22Rv1 (cell line): ENCODE data around the gene RTL10.

ENCODE experiments used
- H3K27ac ChIP-seq: fragments of 450-650 bp; 2 replicates; pipeline ENCODE4 v1.5.1; 2017
- CTCF ChIP-seq: fragments of 450-650 bp; IDR thresholded peaks from 2 replicates; pipeline ENCODE4 v1.5.1; 2017; ENCODE audit warnings: mild to moderate bottlenecking
- ZFX ChIP-seq: fragments of 450-650 bp; IDR thresholded peaks from 2 replicates; pipeline ENCODE4 v1.6.1; 2017; ENCODE audit warnings: antibody characterized with exemption, borderline replicate concordance

Gene RTL10

GRCh38 chr22:19853879-19854777 is 546 bp downstream of the RTL10 start:
- TF ChIP-seq ZFX = no peak
- H3K27ac ChIP-seq = peak overlapping the region; percentile 86

- peak overlapping the region; percentile 86 for H3K27ac ChIP-seq
- no peak for TF ChIP-seq ZFX
- TF ChIP-seq CTCF = no peak
These were observed 1.4 kb downstream of the RTL10 start for GRCh38 chr22:19853058-19853878.

- no peak overlapping the region for H3K27ac ChIP-seq
- no peak for TF ChIP-seq ZFX
- no peak for TF ChIP-seq CTCF
These were observed 2.4 kb downstream of the RTL10 start for GRCh38 chr22:19852177-19852781.

GRCh38 chr22:19851291-19852176 is 3.1 kb downstream of the RTL10 start:
- no peak for TF ChIP-seq CTCF
- no peak for TF ChIP-seq ZFX
- H3K27ac ChIP-seq = no peak overlapping the region

- TF ChIP-seq CTCF (no peak), ZFX (no peak)
- H3K27ac ChIP-seq = peak overlapping the region; percentile 56
These were observed 3.9 kb downstream of the RTL10 start for GRCh38 chr22:19850763-19851109.

- TF ChIP-seq CTCF (no peak), ZFX (no peak)
- peak overlapping the region; percentile 56 for H3K27ac ChIP-seq
These were observed 4.6 kb downstream of the RTL10 start for GRCh38 chr22:19849835-19850762.
